Activated CD4-positive, alpha-beta T cell treated with anti-CD3 and anti-CD28 coated beads, Interleukin-2, amount 10 ng/mL, durations not matched to agents 7 days and 5 days (primary cell): ENCODE measurements around the gene SLC12A8. TPM values are rescaled to one million over a fixed set of nuclear protein-coding genes. Genes with fewer than 3 reads are reported as not detected.

Experiments
- CTCF ChIA-PET: fragments of 350-600 bp; sonication (Branson Sonifier 250); formaldehyde crosslinking; loops from one replicate; lab custom pipeline; 2021; ENCODE audit warnings: antibody characterized with exemption; lab: Charles Lee
- POLR2A ChIA-PET: fragments of 350-600 bp; sonication (Branson Sonifier 250); formaldehyde crosslinking; loops from one replicate; lab custom pipeline; 2021; ENCODE audit warnings: antibody characterized with exemption; lab: Charles Lee
- DNase-seq: peaks from one replicate; pipeline ENCODE4 v3.0.0-alpha.2; 2020
- H3K27ac Mint-ChIP-seq: one replicate; pipeline ENCODE4 v1.8.0; 2021; ENCODE audit warnings: mild to moderate bottlenecking, moderate library complexity, mixed read lengths
- H3K27me3 Mint-ChIP-seq: one replicate; pipeline ENCODE4 v1.8.0; 2021; ENCODE audit warnings: mixed read lengths
- H3K36me3 Mint-ChIP-seq: one replicate; pipeline ENCODE4 v1.8.0; 2021; ENCODE audit warnings: low read depth, mixed read lengths
- H3K4me1 Mint-ChIP-seq: one replicate; pipeline ENCODE4 v1.8.0; 2021; ENCODE audit warnings: mixed read lengths
- H3K4me3 Mint-ChIP-seq: one replicate; pipeline ENCODE4 v1.8.0; 2021; ENCODE audit warnings: mild to moderate bottlenecking, moderate library complexity, mixed read lengths
- H3K9me3 Mint-ChIP-seq: one replicate; pipeline ENCODE4 v1.8.0; 2021; ENCODE audit warnings: mixed read lengths
- total RNA-seq, 2 experiments: library from RNA; stranded (reverse); gene quantifications; one replicate each; pipeline ENCODE4 v1.2.3, GENCODE V29; 2021

SLC12A8 gene
- total RNA-seq, 2 experiments from 2014 or later: 0.10 to 0.37 TPM

- no peak overlapping the region for H3K4me3 Mint-ChIP-seq
- POLR2A ChIA-PET: no interaction called here
- no peaks in the 10 kb centered on the region for H3K36me3 Mint-ChIP-seq
- peaks cover 13% of the 10 kb centered on the region for H3K4me1 Mint-ChIP-seq
- no peak overlapping the region for H3K27ac Mint-ChIP-seq
- no peaks in the 10 kb centered on the region for H3K9me3 Mint-ChIP-seq
- no peak for DNase-seq
- peaks cover 59% of the 10 kb centered on the region for H3K27me3 Mint-ChIP-seq
- CTCF ChIA-PET: no interaction called here
Measured at GRCh38 chr3:125212091-125212508, 448 bp downstream of the SLC12A8 start.

- Mint-ChIP-seq H3K27ac (no peak overlapping the region), H3K36me3 (no peaks in the 10 kb centered on the region), H3K9me3 (no peaks in the 10 kb centered on the region), H3K4me1 (peaks cover 13% of the 10 kb centered on the region), H3K27me3 (peaks cover 59% of the 10 kb centered on the region), H3K4me3 (no peak overlapping the region)
- ChIA-PET POLR2A (no interaction called here), CTCF (no interaction called here)
- no peak for DNase-seq
Measured at GRCh38 chr3:125211523-125212090, 941 bp downstream of the SLC12A8 start.

- CTCF ChIA-PET: no interaction called here
- H3K9me3 Mint-ChIP-seq: no peaks in the 10 kb centered on the region
- no peak overlapping the region for H3K4me3 Mint-ChIP-seq
- POLR2A ChIA-PET: no interaction called here
- H3K27me3 Mint-ChIP-seq: peaks cover 54% of the 10 kb centered on the region
- H3K4me1 Mint-ChIP-seq: no peaks in the 10 kb centered on the region
- H3K36me3 Mint-ChIP-seq: no peaks in the 10 kb centered on the region
- DNase-seq: no peak
- no peak overlapping the region for H3K27ac Mint-ChIP-seq
Measured at GRCh38 chr3:125207949-125208568, 4.5 kb downstream of the SLC12A8 start.

- H3K9me3 Mint-ChIP-seq: no peaks in the 10 kb centered on the region
- no peak overlapping the region for H3K4me3 Mint-ChIP-seq
- H3K36me3 Mint-ChIP-seq: no peaks in the 10 kb centered on the region
- ChIA-PET CTCF (no interaction called here), POLR2A (no interaction called here)
- H3K27me3 Mint-ChIP-seq: peaks cover 51% of the 10 kb centered on the region
- DNase-seq: no peak
- no peak overlapping the region for H3K27ac Mint-ChIP-seq
- H3K4me1 Mint-ChIP-seq: no peaks in the 10 kb centered on the region
Measured at GRCh38 chr3:125207507-125207906, 5.0 kb downstream of the SLC12A8 start.

- peaks cover 4% of the 10 kb centered on the region for H3K9me3 Mint-ChIP-seq
- H3K4me3 Mint-ChIP-seq: no peak overlapping the region
- no peak overlapping the region for H3K27ac Mint-ChIP-seq
- H3K4me1 Mint-ChIP-seq: peaks cover 2% of the 10 kb centered on the region
- ChIA-PET CTCF (interaction anchor here (1.4 kb wide), 1 partner anchor 9 kb away, joined by 4 read pairs; no protein-coding TSS in a partner anchor), POLR2A (no interaction called here)
- H3K36me3 Mint-ChIP-seq: no peaks in the 10 kb centered on the region
- H3K27me3 Mint-ChIP-seq: peaks cover 52% of the 10 kb centered on the region
- no peak for DNase-seq
Measured at GRCh38 chr3:125206934-125207333, 5.6 kb downstream of the SLC12A8 start.

GRCh38 chr3:125203731-125204130, 8.8 kb downstream of the SLC12A8 start:
- Mint-ChIP-seq H3K27ac (no peak overlapping the region), H3K4me1 (peaks cover 2% of the 10 kb centered on the region), H3K36me3 (no peaks in the 10 kb centered on the region), H3K9me3 (peaks cover 4% of the 10 kb centered on the region), H3K4me3 (no peak overlapping the region), H3K27me3 (peaks cover 29% of the 10 kb centered on the region)
- CTCF ChIA-PET: no interaction called here
- POLR2A ChIA-PET: no interaction called here
- DNase-seq: no peak

- Mint-ChIP-seq H3K27ac (no peak overlapping the region), H3K9me3 (peaks cover 4% of the 10 kb centered on the region), H3K4me1 (peaks cover 2% of the 10 kb centered on the region), H3K36me3 (no peaks in the 10 kb centered on the region), H3K4me3 (no peak overlapping the region), H3K27me3 (peaks cover 29% of the 10 kb centered on the region)
- ChIA-PET POLR2A (no interaction called here), CTCF (interaction anchor here (0.6 to 0.9 kb wide), 2 partner anchors 200 to 317 kb away, joined by 4 to 6 read pairs; no protein-coding TSS in a partner anchor)
- peak; percentile 35 for DNase-seq
Measured at GRCh38 chr3:125202197-125202596, 10.4 kb downstream of the SLC12A8 start.

- Mint-ChIP-seq H3K36me3 (no peaks in the 10 kb centered on the region), H3K4me3 (no peak overlapping the region), H3K9me3 (peaks cover 4% of the 10 kb centered on the region), H3K27me3 (peaks cover 27% of the 10 kb centered on the region), H3K4me1 (peaks cover 2% of the 10 kb centered on the region), H3K27ac (no peak overlapping the region)
- POLR2A ChIA-PET: no interaction called here
- no peak for DNase-seq
- CTCF ChIA-PET: interaction anchor here (1.5 kb wide), 1 partner anchor 9 kb away, joined by 3 read pairs; no protein-coding TSS in a partner anchor
Measured at GRCh38 chr3:125200731-125201139, 11.8 kb downstream of the SLC12A8 start.

- DNase-seq: no peak
- no peak overlapping the region for H3K27ac Mint-ChIP-seq
- ChIA-PET CTCF (no interaction called here), POLR2A (no interaction called here)
- peaks cover 29% of the 10 kb centered on the region for H3K27me3 Mint-ChIP-seq
- peaks cover 2% of the 10 kb centered on the region for H3K4me1 Mint-ChIP-seq
- H3K9me3 Mint-ChIP-seq: no peaks in the 10 kb centered on the region
- no peaks in the 10 kb centered on the region for H3K36me3 Mint-ChIP-seq
- no peak overlapping the region for H3K4me3 Mint-ChIP-seq
Measured at GRCh38 chr3:125194849-125195601, 17.5 kb downstream of the SLC12A8 start.

GRCh38 chr3:125194061-125194848, 18.3 kb downstream of the SLC12A8 start:
- H3K27me3 Mint-ChIP-seq: peaks cover 29% of the 10 kb centered on the region
- H3K36me3 Mint-ChIP-seq: no peaks in the 10 kb centered on the region
- ChIA-PET CTCF (interaction anchor here (1.1 kb wide), 1 partner anchor 12 kb away, joined by 4 read pairs; no protein-coding TSS in a partner anchor), POLR2A (no interaction called here)
- DNase-seq: no peak
- no peaks in the 10 kb centered on the region for H3K9me3 Mint-ChIP-seq
- H3K27ac Mint-ChIP-seq: no peak overlapping the region
- H3K4me3 Mint-ChIP-seq: no peak overlapping the region
- peaks cover 2% of the 10 kb centered on the region for H3K4me1 Mint-ChIP-seq

GRCh38 chr3:125192190-125193035, 20.1 kb downstream of the SLC12A8 start:
- peaks cover 26% of the 10 kb centered on the region for H3K27me3 Mint-ChIP-seq

GRCh38 chr3:125191730-125192129, 20.8 kb downstream of the SLC12A8 start:
- Mint-ChIP-seq H3K27me3 (peaks cover 23% of the 10 kb centered on the region), H3K9me3 (no peaks in the 10 kb centered on the region), H3K36me3 (no peaks in the 10 kb centered on the region), H3K27ac (no peak overlapping the region), H3K4me1 (peaks cover 2% of the 10 kb centered on the region), H3K4me3 (no peak overlapping the region)
- ChIA-PET POLR2A (no interaction called here), CTCF (interaction anchor here (0.5 kb wide), 1 partner anchor 479 kb away, joined by 3 read pairs; no protein-coding TSS in a partner anchor)
- no peak for DNase-seq

More at GRCh38 chr3:125192190-125193035, 20.1 kb downstream of the SLC12A8 start:
- H3K4me1 Mint-ChIP-seq: peaks cover 2% of the 10 kb centered on the region
- no peak overlapping the region for H3K4me3 Mint-ChIP-seq
- no peak overlapping the region for H3K27ac Mint-ChIP-seq
- no peak for DNase-seq
- no peaks in the 10 kb centered on the region for H3K9me3 Mint-ChIP-seq
- H3K36me3 Mint-ChIP-seq: no peaks in the 10 kb centered on the region
- ChIA-PET POLR2A (no interaction called here), CTCF (no interaction called here)
